H1 (cell line): ENCODE measurements around the gene GGA3. TPM values are rescaled to one million over a fixed set of nuclear protein-coding genes. Genes with fewer than 3 reads are reported as not detected.

Experiments used
- CREB1 ChIP-seq: IDR thresholded peaks from 2 replicates; pipeline ENCODE4 v1.6.1; 2012; ENCODE audit warnings: inconsistent platforms
- JUN ChIP-seq: IDR thresholded peaks from 2 replicates; pipeline ENCODE4 v1.6.1; 2011; ENCODE audit warnings: low read depth, mild to moderate bottlenecking, improper control_type of control experiment, low read length
- KDM4A ChIP-seq: IDR thresholded peaks from one replicate; pipeline ENCODE4 v1.7.1; 2012; ENCODE audit warnings: low read depth, mild to moderate bottlenecking, moderate library complexity, low read length, inconsistent platforms; ENCODE audit not compliant: severe bottlenecking
- PHF8 ChIP-seq: fragments of 200-600 bp; sonication (generic); conservative IDR thresholded peaks from 2 replicates; pipeline ENCODE4 v1.7.1; 2012; ENCODE audit warnings: low read depth, mild to moderate bottlenecking, inconsistent platforms, low read length, moderate library complexity
- SIRT6 ChIP-seq: IDR thresholded peaks from one replicate; pipeline ENCODE4 v1.7.1; 2012; ENCODE audit warnings: low read length, inconsistent platforms
- SRF ChIP-seq: IDR thresholded peaks from 2 replicates; pipeline ENCODE4 v1.6.1; 2011; ENCODE audit warnings: mild to moderate bottlenecking, low read depth, low read length, moderate library complexity
- TAF1 ChIP-seq: IDR thresholded peaks from 2 replicates; pipeline ENCODE4 v1.6.1; 2011; ENCODE audit warnings: mild to moderate bottlenecking, low read depth, low read length
- polyA plus RNA-seq, 7 experiments: library from polyadenylated mRNA; depleted of rRNA in 3 of 7; stranded (reverse) in 5 of 7; unstranded in 2 of 7; fragments of >200 nt in 5 of 7; fragments of 200-250 nt in 2 of 7; gene quantifications; 1 replicate in 5 of 7; 2 replicates in 1 of 7; 4 replicates in 1 of 7; pipeline versions ENCODE4 v1.2.1 to v1.2.3, GENCODE V29; 2011 to 2013; ENCODE audit warnings: missing spikeins in 2 of 7, mixed read lengths in 2 of 7
- total RNA-seq: library from RNA; stranded (reverse); fragmentation: NEBNext Ultra II Directional; extraction: Animal tissue kit (Norgen Biotek cat#: 25700); gene quantifications from 2 replicates; pipeline ENCODE4 v1.2.1, GENCODE V29; 2021
- TF ChIP-seq, protein P1 (sequence below): fragments of 300-600 bp; sonication (generic); IDR thresholded peaks from 2 replicates; pipeline ENCODE4 v1.7.1; 2012; ENCODE audit warnings: low read length, moderate library complexity, mild to moderate bottlenecking, inconsistent platforms; ENCODE audit not compliant: insufficient replicate concordance
- TF ChIP-seq, protein P2 (sequence below): IDR thresholded peaks from 2 replicates; pipeline ENCODE4 v1.6.1; 2012; ENCODE audit warnings: low read length, inconsistent platforms

GGA3 gene
- total and polyA plus RNA-seq, 2 of the 8 experiments (the other 6 are each of a cell fraction or from before 2014, with no cell fraction given): 40.6 to 60.0 TPM

DNA sequence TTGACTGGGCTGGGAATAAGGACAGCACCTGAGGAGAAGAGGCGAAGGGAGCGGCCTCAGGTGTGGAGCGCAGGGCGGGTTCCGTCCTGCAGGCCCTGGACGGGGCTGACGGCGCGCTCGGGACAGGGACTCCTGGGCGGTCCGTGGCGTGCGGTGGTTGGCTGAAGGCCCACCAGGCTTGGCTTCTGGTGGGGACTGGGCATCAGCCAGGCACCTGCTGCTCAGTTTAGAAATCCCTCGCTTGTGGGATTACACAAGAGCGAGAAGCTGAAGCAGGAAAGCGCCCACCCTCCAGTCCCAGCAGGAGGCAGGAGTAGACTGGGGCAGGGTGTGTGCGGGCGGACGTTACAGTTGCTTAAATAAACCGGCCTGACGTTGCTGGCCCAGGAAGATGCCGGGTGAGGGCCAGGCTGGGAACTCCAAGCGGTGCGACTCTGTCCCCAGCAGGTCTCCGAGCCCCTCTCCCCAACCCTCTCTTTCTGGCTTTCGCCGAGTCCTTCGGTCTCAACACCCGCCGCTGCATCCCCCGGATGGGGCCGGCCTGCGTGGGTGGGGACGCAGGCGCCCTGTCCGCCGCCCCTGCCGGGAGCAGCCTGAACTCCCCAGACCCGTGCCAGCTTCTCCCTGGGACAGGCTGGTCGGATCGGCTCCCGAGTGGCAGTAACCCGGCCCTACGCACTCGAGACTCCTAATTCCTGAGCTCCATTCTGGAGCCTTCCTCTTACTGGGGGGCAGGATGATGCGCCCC lies 9.0 kb upstream of the GGA3 start (continued):
- TF ChIP-seq, protein P1, sequence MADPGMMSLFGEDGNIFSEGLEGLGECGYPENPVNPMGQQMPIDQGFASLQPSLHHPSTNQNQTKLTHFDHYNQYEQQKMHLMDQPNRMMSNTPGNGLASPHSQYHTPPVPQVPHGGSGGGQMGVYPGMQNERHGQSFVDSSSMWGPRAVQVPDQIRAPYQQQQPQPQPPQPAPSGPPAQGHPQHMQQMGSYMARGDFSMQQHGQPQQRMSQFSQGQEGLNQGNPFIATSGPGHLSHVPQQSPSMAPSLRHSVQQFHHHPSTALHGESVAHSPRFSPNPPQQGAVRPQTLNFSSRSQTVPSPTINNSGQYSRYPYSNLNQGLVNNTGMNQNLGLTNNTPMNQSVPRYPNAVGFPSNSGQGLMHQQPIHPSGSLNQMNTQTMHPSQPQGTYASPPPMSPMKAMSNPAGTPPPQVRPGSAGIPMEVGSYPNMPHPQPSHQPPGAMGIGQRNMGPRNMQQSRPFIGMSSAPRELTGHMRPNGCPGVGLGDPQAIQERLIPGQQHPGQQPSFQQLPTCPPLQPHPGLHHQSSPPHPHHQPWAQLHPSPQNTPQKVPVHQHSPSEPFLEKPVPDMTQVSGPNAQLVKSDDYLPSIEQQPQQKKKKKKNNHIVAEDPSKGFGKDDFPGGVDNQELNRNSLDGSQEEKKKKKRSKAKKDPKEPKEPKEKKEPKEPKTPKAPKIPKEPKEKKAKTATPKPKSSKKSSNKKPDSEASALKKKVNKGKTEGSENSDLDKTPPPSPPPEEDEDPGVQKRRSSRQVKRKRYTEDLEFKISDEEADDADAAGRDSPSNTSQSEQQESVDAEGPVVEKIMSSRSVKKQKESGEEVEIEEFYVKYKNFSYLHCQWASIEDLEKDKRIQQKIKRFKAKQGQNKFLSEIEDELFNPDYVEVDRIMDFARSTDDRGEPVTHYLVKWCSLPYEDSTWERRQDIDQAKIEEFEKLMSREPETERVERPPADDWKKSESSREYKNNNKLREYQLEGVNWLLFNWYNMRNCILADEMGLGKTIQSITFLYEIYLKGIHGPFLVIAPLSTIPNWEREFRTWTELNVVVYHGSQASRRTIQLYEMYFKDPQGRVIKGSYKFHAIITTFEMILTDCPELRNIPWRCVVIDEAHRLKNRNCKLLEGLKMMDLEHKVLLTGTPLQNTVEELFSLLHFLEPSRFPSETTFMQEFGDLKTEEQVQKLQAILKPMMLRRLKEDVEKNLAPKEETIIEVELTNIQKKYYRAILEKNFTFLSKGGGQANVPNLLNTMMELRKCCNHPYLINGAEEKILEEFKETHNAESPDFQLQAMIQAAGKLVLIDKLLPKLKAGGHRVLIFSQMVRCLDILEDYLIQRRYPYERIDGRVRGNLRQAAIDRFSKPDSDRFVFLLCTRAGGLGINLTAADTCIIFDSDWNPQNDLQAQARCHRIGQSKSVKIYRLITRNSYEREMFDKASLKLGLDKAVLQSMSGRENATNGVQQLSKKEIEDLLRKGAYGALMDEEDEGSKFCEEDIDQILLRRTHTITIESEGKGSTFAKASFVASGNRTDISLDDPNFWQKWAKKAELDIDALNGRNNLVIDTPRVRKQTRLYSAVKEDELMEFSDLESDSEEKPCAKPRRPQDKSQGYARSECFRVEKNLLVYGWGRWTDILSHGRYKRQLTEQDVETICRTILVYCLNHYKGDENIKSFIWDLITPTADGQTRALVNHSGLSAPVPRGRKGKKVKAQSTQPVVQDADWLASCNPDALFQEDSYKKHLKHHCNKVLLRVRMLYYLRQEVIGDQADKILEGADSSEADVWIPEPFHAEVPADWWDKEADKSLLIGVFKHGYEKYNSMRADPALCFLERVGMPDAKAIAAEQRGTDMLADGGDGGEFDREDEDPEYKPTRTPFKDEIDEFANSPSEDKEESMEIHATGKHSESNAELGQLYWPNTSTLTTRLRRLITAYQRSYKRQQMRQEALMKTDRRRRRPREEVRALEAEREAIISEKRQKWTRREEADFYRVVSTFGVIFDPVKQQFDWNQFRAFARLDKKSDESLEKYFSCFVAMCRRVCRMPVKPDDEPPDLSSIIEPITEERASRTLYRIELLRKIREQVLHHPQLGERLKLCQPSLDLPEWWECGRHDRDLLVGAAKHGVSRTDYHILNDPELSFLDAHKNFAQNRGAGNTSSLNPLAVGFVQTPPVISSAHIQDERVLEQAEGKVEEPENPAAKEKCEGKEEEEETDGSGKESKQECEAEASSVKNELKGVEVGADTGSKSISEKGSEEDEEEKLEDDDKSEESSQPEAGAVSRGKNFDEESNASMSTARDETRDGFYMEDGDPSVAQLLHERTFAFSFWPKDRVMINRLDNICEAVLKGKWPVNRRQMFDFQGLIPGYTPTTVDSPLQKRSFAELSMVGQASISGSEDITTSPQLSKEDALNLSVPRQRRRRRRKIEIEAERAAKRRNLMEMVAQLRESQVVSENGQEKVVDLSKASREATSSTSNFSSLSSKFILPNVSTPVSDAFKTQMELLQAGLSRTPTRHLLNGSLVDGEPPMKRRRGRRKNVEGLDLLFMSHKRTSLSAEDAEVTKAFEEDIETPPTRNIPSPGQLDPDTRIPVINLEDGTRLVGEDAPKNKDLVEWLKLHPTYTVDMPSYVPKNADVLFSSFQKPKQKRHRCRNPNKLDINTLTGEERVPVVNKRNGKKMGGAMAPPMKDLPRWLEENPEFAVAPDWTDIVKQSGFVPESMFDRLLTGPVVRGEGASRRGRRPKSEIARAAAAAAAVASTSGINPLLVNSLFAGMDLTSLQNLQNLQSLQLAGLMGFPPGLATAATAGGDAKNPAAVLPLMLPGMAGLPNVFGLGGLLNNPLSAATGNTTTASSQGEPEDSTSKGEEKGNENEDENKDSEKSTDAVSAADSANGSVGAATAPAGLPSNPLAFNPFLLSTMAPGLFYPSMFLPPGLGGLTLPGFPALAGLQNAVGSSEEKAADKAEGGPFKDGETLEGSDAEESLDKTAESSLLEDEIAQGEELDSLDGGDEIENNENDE: no peak
- TF ChIP-seq SIRT6 (no peak), PHF8 (no peak), SRF (no peak), JUN (no peak), TAF1 (peak; percentile 47; the same call in 1 of the 2 replicates), KDM4A (no peak), CREB1 (0 out of 2 replicates have a peak, but pooled peaks have one; percentile 6)
- TF ChIP-seq, protein P2, sequence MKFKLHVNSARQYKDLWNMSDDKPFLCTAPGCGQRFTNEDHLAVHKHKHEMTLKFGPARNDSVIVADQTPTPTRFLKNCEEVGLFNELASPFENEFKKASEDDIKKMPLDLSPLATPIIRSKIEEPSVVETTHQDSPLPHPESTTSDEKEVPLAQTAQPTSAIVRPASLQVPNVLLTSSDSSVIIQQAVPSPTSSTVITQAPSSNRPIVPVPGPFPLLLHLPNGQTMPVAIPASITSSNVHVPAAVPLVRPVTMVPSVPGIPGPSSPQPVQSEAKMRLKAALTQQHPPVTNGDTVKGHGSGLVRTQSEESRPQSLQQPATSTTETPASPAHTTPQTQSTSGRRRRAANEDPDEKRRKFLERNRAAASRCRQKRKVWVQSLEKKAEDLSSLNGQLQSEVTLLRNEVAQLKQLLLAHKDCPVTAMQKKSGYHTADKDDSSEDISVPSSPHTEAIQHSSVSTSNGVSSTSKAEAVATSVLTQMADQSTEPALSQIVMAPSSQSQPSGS: no peak; the same call in 1 of the 2 replicates
